Panc1 (cell line): Measurements from ENCODE around the gene TAOK1. TPM values are rescaled to one million over a fixed set of nuclear protein-coding genes. Genes with fewer than 3 reads are reported as not detected.

Experiments
- ATAC-seq: fragments of 200-7000 bp; cut with Tn5 transposase; 2 replicates; pipeline ENCODE4 v1.9.1; 2020; ENCODE audit warnings: mild to moderate bottlenecking, moderate library complexity
- BruUV-seq: library from RNA; stranded (reverse); fragments of 400-500 nt; replicated peaks from 2 replicates; lab custom pipeline; 2021; lab: Mats Ljungman, UMichigan
- CTCF ChIA-PET: fragments of 300-600 bp; sonication (Branson Sonifier 250); formaldehyde crosslinking; loops from one replicate; lab custom pipeline; 2022; ENCODE audit warnings: antibody characterized with exemption; lab: Charles Lee
- POLR2A ChIA-PET: fragments of 300-600 bp; sonication (Branson Sonifier 250); formaldehyde crosslinking; loops from one replicate; lab custom pipeline; 2022; ENCODE audit warnings: antibody characterized with exemption; lab: Charles Lee
- DNase-seq: peaks from one replicate; pipeline ENCODE4 v3.0.0-alpha.2; 2010; ENCODE audit warnings: low read depth, low spot score
- H3K27ac ChIP-seq: 2 replicates; pipeline ENCODE4 v1.5.1; 2011; ENCODE audit warnings: mild to moderate bottlenecking, low read length, inconsistent platforms
- H3K27me3 ChIP-seq: fragments of 200-500 bp; sonication (Bioruptor generic); 2 replicates; pipeline ENCODE4 v1.6.0; 2014; ENCODE audit warnings: low read length, inconsistent platforms; ENCODE audit not compliant: control insufficient read depth, insufficient read depth
- H3K36me3 ChIP-seq: fragments of 200-500 bp; sonication (Bioruptor generic); 2 replicates; pipeline ENCODE4 v1.5.1; 2014; ENCODE audit warnings: inconsistent platforms, mild to moderate bottlenecking, low read length, moderate library complexity; ENCODE audit not compliant: control insufficient read depth, insufficient read depth
- H3K4me1 ChIP-seq: 2 replicates; pipeline ENCODE4 v1.5.1; 2011; ENCODE audit warnings: inconsistent platforms, mild to moderate bottlenecking, low read length, moderate library complexity; ENCODE audit not compliant: control insufficient read depth, insufficient read depth
- H3K4me3 ChIP-seq, 2 experiments: 2 replicates each; pipeline ENCODE4 v1.5.1; 2011 to 2012; ENCODE audit warnings: low read depth in 2 of 2, low read length in 2 of 2, mild to moderate bottlenecking in 2 of 2, inconsistent platforms in 1 of 2, moderate library complexity in 1 of 2
- H3K9me3 ChIP-seq: fragments of 200-500 bp; sonication (Bioruptor generic); 2 replicates; pipeline ENCODE4 v1.5.1; 2014; ENCODE audit warnings: low read depth, mild to moderate bottlenecking, inconsistent platforms, low read length, moderate library complexity; ENCODE audit not compliant: control insufficient read depth, insufficient read depth
- CTCF ChIP-seq: fragments of 450-650 bp; IDR thresholded peaks from 2 replicates; pipeline ENCODE4 v1.5.1; 2017; ENCODE audit warnings: mild to moderate bottlenecking
- POLR2AphosphoS5 ChIP-seq: IDR thresholded peaks from 2 replicates; pipeline ENCODE4 v1.6.1; 2012; ENCODE audit warnings: mild to moderate bottlenecking, low read depth, low read length, moderate library complexity
- REST ChIP-seq, 2 experiments: IDR thresholded peaks; 2 replicates each; pipeline ENCODE4 v1.6.1; 2011 to 2012; ENCODE audit warnings: low read depth in 2 of 2, control low read depth in 1 of 2, low read length in 1 of 2, mild to moderate bottlenecking in 1 of 2, moderate library complexity in 1 of 2; ENCODE audit not compliant: insufficient read depth in 1 of 2
- SIN3A ChIP-seq: IDR thresholded peaks from 2 replicates; pipeline ENCODE4 v1.6.1; 2012; ENCODE audit warnings: low read depth, mild to moderate bottlenecking, low read length, moderate library complexity, borderline replicate concordance; ENCODE audit not compliant: insufficient read depth
- TCF7L2 ChIP-seq: IDR thresholded peaks from 2 replicates; pipeline ENCODE4 v1.6.1; 2011; ENCODE audit warnings: mild to moderate bottlenecking, low read depth, low read length, inconsistent platforms
- in situ Hi-C: cut with HindIII; loops from 2 replicates; pipeline ENCODE4 v1.10.0; 2016; ENCODE audit warnings: low sequenced_read_pairs, low pct_unique_long_range_greater_than_20kb
- intact Hi-C: fragments of 100-400 bp; cut with micrococcal nuclease; formaldehyde crosslinking; loops from one replicate; pipeline ENCODE4 v1.10.0; 2022; ENCODE audit not compliant: unreplicated experiment
- total RNA-seq: library from RNA; stranded (reverse); gene quantifications from one replicate; pipeline ENCODE4 v1.2.1, GENCODE V29; 2021; ENCODE audit not compliant: unreplicated experiment

The TAOK1 gene
- total RNA-seq, 1 experiment from 2014 or later, result 111 TPM

DNA sequence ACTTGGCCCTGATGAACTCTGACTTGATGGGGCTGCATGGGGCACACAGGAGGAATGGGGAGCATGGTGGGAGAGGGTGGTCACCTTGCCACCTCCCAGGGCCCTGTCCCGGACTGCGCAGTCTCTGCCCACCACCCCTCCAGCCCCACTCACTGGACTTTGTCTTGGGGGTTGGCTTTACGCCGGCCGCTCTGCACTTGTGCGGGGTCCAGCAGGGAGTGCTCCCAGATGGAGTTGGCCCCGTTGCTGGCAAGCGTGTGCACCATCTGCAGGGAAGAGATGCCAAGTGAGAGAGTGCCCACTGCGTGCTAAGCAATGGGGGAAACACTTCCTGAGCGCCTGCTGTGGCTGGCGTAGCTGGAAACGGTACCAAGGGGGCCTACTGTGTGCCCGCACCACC is 192.6 kb downstream of the TAOK1 start:
- ChIA-PET POLR2A (interaction anchor here (0.8 kb wide), 1 partner anchor 18 kb away, joined by 5 read pairs; no protein-coding TSS in a partner anchor), CTCF (no interaction called here)
- Histone ChIP-seq H3K27ac (no peak overlapping the region), H3K4me3 (no peak overlapping the region), H3K4me1 (peaks cover 12% of the 10 kb centered on the region), H3K9me3 (no peaks in the 10 kb centered on the region), H3K27me3 (no peaks in the 10 kb centered on the region), H3K36me3 (0 out of 2 replicates have a peak, but pooled peaks cover 2% of the 10 kb centered on the region)
- ATAC-seq (no peak), DNase-seq (no peak)
- no TSS peak for BruUV-seq
- in situ Hi-C loops, result no loop called here
- intact Hi-C loops, result no loop called here
- TF ChIP-seq SIN3A, result no peak
- no peak for TF ChIP-seq POLR2AphosphoS5
- TF ChIP-seq CTCF, result no peak
- TF ChIP-seq REST (IDR thresholded peaks at IDR 0.05; ENCODE audit: insufficient read depth in 1 of 2, low read depth in 2 of 2, low read length in 1 of 2), result no peak

DNA sequence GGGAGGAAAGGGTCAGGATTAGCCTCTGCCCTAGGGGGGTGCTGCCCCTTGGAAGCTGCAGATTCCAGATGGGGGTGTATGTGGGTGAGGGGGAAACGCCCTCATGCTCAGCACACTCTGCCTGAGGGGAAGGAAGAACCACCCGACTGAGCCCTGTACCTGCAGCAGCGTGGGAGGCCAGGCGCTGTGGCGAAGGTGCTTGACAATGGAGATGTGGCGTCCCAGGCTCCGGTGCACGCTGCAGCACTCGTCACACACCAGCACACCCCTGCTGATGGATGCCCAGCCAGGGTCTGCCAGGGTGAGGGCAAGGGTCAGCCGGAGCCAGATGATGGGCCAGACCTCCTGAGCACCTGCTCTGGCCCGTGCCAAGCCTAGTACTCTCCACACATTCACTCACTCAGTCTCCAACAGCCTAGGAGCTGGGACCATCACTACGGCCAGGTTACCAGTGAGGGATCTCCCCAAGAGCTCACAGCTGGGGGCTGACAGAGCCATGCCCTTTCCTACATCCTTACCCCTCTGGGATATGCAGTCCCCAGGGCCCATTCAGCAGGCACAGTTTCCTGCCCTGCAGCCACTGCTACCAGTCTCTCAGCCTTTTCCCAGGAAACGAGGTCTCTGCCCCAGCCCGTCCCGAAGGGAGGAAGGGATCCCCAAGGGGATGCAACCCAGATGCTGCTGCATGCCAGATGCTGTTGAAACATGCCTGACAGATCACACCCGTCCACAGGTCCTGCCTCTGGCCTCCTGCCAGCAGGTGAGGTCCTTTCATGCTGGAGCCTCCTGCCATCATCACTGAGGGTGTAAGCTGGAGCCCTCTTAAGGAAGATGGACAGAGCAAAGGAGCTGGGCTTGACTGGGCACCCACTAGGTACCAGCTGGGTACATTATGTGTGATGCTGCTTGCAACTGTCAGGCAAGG is 193.4 kb downstream of the TAOK1 start:
- ChIA-PET POLR2A (interaction anchor here (0.8 kb wide), 1 partner anchor 17 kb away, joined by 5 read pairs; no protein-coding TSS in a partner anchor), CTCF (interaction anchor here (0.7 kb wide), 1 partner anchor 97 kb away, joined by 3 read pairs; no protein-coding TSS in a partner anchor)
- intact Hi-C loops, result no loop called here
- in situ Hi-C loops, result no loop called here
- BruUV-seq, result no TSS peak
- peaks cover 2% of the 10 kb centered on the region; the same call in 1 of the 2 replicates for H3K36me3 ChIP-seq
- no peaks in the 10 kb centered on the region for H3K27me3 ChIP-seq
- ATAC-seq (no peak), DNase-seq (no peak)
- TF ChIP-seq CTCF, result no peak
- TF ChIP-seq POLR2AphosphoS5, result no peak
- TF ChIP-seq TCF7L2, result no peak
- TF ChIP-seq SIN3A, result no peak
- TF ChIP-seq REST (IDR thresholded peaks at IDR 0.05; ENCODE audit: insufficient read depth in 1 of 2, low read depth in 2 of 2, low read length in 1 of 2), result no peak
- peaks cover 19% of the 10 kb centered on the region for H3K4me1 ChIP-seq
- no peaks in the 10 kb centered on the region for H3K9me3 ChIP-seq
- H3K4me3 ChIP-seq, result no peak overlapping the region
- no peak overlapping the region for H3K27ac ChIP-seq
